Aorta (tissue), 5 donors: ENCODE measurements around the gene MRPL39. TPM values are rescaled to one million over a fixed set of nuclear protein-coding genes. Genes with fewer than 3 reads are reported as not detected.
A peak's percentile ranks its signal among the peaks of the same experiment; 100 is the strongest.

Experiments used
- ATAC-seq: fragments of 200-7000 bp; cut with Tn5 transposase; one replicate; pipeline ENCODE4 v1.9.1; 2022; ENCODE audit warnings: moderate library complexity; ENCODE audit not compliant: low FRiP score
- DNase-seq, 2 donors: peaks; one replicate each; pipeline ENCODE4 v3.0.0-alpha.2; 2020
- H3K27ac ChIP-seq, 2 donors: one replicate each; pipeline ENCODE4 v1.5.1; 2013; ENCODE audit warnings: low read length in 2 of 2, mild to moderate bottlenecking in 2 of 2, moderate library complexity in 2 of 2, control low read depth in 1 of 2, inconsistent platforms in 1 of 2, low read depth in 1 of 2
- H3K27me3 ChIP-seq, 2 donors: one replicate each; pipeline ENCODE4 v1.6.1; 2013; ENCODE audit warnings: control low read depth in 1 of 2, low read length in 1 of 2, mild to moderate bottlenecking in 1 of 2, moderate library complexity in 1 of 2; ENCODE audit not compliant: insufficient read depth in 2 of 2, control insufficient read depth in 1 of 2
- H3K36me3 ChIP-seq, 2 donors: one replicate each; pipeline ENCODE4 v1.6.1; 2013; ENCODE audit warnings: control low read depth in 1 of 2, low read length in 1 of 2, mild to moderate bottlenecking in 1 of 2; ENCODE audit not compliant: insufficient read depth in 2 of 2, control insufficient read depth in 1 of 2
- H3K4me1 ChIP-seq, 2 donors: one replicate each; pipeline ENCODE4 v1.6.1; 2013; ENCODE audit warnings: low read length in 2 of 2, control low read depth in 1 of 2, mild to moderate bottlenecking in 1 of 2, moderate library complexity in 1 of 2; ENCODE audit not compliant: insufficient read depth in 2 of 2, control insufficient read depth in 1 of 2
- H3K4me3 ChIP-seq, 2 donors: one replicate each; pipeline ENCODE4 v1.5.1; 2013; ENCODE audit warnings: low read length in 2 of 2, control low read depth in 1 of 2, mild to moderate bottlenecking in 1 of 2
- H3K9me3 ChIP-seq: one replicate; pipeline ENCODE4 v1.6.1; 2013; ENCODE audit warnings: mild to moderate bottlenecking, low read length; ENCODE audit not compliant: control insufficient read depth
- WGBS, 2 donors: extraction: QIAGEN DNeasy Blood & Tissue Kit; methylation state at CpG; one replicate each; pipeline ENCODE4 v1.1.7; 2013; 5-methylcytosine and 5-hydroxymethylcytosine counted together
- intact Hi-C, 2 donors: fragments of 100-400 bp; cut with DNase I; formaldehyde crosslinking; loops; one replicate each; pipeline versions ENCODE4 v1.14.2 to v1.15.0; 2022
- polyA plus RNA-seq, 2 donors: library from polyadenylated mRNA; stranded (reverse); fragments of 200-250 nt; gene quantifications; one replicate each; pipeline ENCODE4 v1.2.3, GENCODE V29; 2013
- total RNA-seq, 2 donors: library from RNA; stranded (reverse); fragmentation: NEBNext Ultra II Directional; extraction: Animal tissue kit (Norgen Biotek cat#: 25700); gene quantifications; one replicate each; pipeline ENCODE4 v1.2.1, GENCODE V29; 2021
- donor health status: healthy with polysubstance abuse.
- donor health status: Bipolar disorder and iron deficiency.
- donor health status: DM: no; HTN: no; CAD: no.
- donor health status: DM: no; HTN: no; CAD: no.
- donor health status: DM: yes; HTN: yes; CAD: no.

Gene MRPL39
- total and polyA plus RNA-seq, 4 donors, result 15.8 to 30.3 (median 18.2) TPM

DNA sequence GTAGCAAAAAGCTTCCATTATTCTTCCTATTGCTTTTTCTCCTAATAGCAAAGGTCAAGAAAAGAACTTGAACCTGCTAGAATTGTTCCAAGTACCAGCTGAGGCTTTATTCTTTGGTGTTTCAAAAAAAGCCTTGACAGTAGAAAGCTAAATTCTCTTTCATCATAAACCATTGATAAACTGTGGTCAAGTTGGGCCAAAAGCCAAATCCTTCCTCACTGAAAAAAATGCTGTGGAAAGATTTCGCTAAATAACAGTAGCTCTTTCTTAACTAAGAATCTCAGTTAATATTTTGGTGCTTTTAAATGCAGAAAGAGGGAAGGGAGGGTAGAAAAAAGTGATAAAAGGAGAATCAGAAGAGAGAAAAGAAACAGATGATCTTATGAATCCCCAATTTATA lies 17.8 kb upstream of the MRPL39 start:
- intact Hi-C loops, result no loop called here
- H3K27ac ChIP-seq, result no peak overlapping the region
- DNase-seq, result no peak
- H3K36me3 ChIP-seq, result no peaks in the 10 kb centered on the region
- WGBS, 2 donors, result 90 to 96% methylated on average over 1 of the region's 1 CpG
- no peaks in the 10 kb centered on the region for H3K27me3 ChIP-seq
- H3K4me3 ChIP-seq, result no peak overlapping the region
- H3K9me3 ChIP-seq, result no peaks in the 10 kb centered on the region
- no peak for ATAC-seq
- no peaks in the 10 kb centered on the region for H3K4me1 ChIP-seq

DNA sequence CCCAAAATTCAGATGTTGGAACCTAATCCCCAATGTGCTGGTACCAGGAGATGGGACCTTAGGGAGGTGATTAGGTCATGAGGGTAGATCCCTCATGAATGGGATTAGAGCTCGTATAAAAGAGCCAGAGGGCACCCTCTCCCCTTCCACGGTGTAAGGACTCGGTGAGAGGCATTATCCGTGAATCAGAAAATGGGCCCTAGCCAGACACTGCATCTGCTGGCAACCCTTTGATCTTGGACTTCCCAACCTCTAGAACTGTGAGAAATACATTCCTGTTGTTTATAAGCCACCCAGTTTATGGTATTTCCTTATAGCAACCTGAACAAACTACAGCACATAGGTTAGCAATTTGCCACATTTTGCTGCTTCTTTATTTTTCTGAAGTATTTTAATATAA lies 17.2 kb upstream of the MRPL39 start:
- intact Hi-C loops, result no loop called here
- WGBS, 2 donors, result 91% methylated on average over 4 of the region's 4 CpGs
- Histone ChIP-seq H3K27ac (no peak overlapping the region), H3K36me3 (no peaks in the 10 kb centered on the region), H3K27me3 (no peaks in the 10 kb centered on the region), H3K4me3 (no peak overlapping the region), H3K9me3 (no peaks in the 10 kb centered on the region), H3K4me1 (no peaks in the 10 kb centered on the region)
- DNase-seq, result no peak
- ATAC-seq, result no peak

- H3K4me1 ChIP-seq, result no peaks in the 10 kb centered on the region
- intact Hi-C loops, result no loop called here
- H3K27ac ChIP-seq, result no peak overlapping the region
- H3K36me3 ChIP-seq, result no peaks in the 10 kb centered on the region
- H3K27me3 ChIP-seq, result no peaks in the 10 kb centered on the region
- DNase-seq (no peak), ATAC-seq (no peak)
- no peak overlapping the region for H3K4me3 ChIP-seq
- H3K9me3 ChIP-seq, result no peaks in the 10 kb centered on the region
- WGBS, 2 donors, result 68 to 72% methylated on average over 2 of the region's 2 CpGs
Observed at GRCh38 chr21:25619198-25619597, 11.9 kb upstream of the MRPL39 start.

DNA sequence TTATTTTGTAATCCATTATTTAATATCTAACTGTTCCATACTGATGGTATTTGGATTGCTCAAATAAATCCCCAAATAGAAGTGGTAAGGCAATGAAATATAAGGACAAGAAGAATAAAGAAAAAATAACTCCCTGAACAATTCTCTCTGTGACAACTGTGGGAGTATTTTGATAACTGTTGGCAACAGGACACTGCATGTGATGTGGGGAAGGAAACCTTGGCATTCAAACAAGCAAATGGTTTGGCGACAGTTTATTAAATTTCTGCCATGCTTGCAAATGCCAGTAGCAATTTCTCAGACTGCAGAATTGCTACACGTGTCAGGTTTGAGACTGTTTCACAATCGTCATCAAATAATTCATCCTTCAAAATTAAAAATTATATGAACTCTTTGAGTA lies 8.6 kb upstream of the MRPL39 start:
- intact Hi-C loops, result no loop called here
- Histone ChIP-seq H3K27me3 (no peaks in the 10 kb centered on the region), H3K27ac (no peak overlapping the region), H3K4me1 (no peaks in the 10 kb centered on the region), H3K36me3 (no peaks in the 10 kb centered on the region), H3K4me3 (no peak overlapping the region), H3K9me3 (no peaks in the 10 kb centered on the region)
- DNase-seq (no peak), ATAC-seq (no peak)
- 21 to 24% methylated on average over 3 of the region's 3 CpGs for WGBS, 2 donors

DNA sequence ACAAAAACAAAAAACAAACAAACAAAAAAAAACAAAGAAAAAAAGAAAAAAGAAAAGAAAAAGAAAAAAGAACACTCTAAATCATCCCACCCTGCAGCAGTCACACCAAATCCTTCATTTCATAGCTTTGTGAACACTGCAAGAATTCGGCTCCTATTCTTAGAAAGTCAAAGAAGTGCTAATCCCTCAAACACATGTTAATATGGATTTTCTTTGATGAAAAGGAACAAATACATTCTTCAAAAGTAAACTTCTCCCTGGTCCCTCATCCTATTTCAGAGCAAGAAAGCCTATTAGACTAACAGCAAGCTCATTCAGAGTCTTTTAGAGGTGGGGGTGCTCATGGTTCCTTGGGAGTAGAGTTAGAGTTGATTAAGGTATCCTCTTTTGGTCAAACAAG lies 7.2 kb upstream of the MRPL39 start:
- H3K4me3 ChIP-seq, result no peak overlapping the region
- intact Hi-C loops, result no loop called here
- no peaks in the 10 kb centered on the region for H3K4me1 ChIP-seq
- H3K27me3 ChIP-seq, result no peaks in the 10 kb centered on the region
- DNase-seq (no peak), ATAC-seq (no peak)
- H3K36me3 ChIP-seq, result no peaks in the 10 kb centered on the region
- WGBS, 2 donors, result 86 to 90% methylated on average over 1 of the region's 1 CpG
- no peaks in the 10 kb centered on the region for H3K9me3 ChIP-seq
- no peak overlapping the region for H3K27ac ChIP-seq

DNA sequence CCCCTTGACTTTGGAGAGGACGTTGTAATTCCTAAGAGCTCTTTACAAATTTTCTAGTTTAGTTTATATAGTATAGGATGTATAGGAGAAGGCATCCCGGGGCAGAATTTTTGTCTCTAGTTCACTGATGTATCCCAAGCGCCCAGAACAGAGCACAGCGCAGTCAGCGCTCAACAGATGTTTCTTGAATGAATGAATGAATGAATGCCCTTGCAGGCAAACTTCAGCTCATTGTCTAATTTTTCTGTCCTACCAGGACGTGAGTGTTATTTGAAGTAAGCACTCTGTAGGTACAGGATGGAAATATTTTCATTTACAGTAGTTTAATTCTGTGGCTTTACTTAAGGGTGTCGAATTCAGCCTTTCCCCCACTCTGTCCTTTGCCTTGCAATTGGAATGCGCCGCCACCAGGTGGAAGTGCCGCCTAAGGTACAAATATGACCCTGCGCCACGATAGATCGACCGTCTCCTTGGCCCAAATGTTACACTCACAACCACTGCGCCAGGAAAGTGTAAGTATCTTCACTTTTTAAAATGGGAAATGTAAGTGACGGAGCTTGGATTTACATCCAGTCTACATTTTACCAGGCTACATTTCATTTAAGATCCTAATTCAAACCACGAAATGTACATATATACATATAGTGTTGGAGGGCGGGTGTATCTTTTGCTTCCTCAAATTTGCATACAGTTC lies 910 bp upstream of the MRPL39 start:
- H3K4me1 ChIP-seq, result peaks cover 0 to 4% of the 10 kb centered on the region in 2 donors
- intact Hi-C loops, result loop anchor here (2.0 kb wide), 2 partner anchors 101 to 103 kb away; no protein-coding TSS in a partner anchor
- WGBS, 2 donors, result 6% methylated on average over 18 of the region's 18 CpGs
- DNase-seq (peak; percentile 88 to 90), ATAC-seq (peak; percentile 96)
- H3K9me3 ChIP-seq, result no peaks in the 10 kb centered on the region
- peaks cover 0 to 2% of the 10 kb centered on the region in 2 donors for H3K36me3 ChIP-seq
- H3K27me3 ChIP-seq, result no peaks in the 10 kb centered on the region
- H3K4me3 ChIP-seq, result peak overlapping the region; percentile 88 to 90
- no peak overlapping the region for H3K27ac ChIP-seq

DNA sequence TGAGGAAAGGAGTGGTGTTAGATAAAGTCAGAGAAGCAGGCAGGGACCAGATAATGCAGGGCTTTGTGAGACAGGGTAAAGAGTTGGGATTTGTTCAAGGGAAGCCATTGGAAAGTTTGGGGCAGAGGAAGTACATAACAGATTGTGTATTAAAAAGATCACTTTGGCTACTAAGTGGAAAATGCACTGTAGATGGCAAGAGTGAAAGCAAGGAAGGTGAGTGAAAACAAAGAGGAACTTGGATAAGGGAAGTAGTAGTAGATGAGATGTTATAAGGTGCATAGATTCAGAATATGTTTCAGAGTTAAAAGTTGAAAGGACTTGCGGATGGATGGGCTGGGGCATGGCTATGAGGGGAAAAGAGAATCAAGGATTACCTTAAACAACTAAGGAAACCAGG lies 17.4 kb downstream of the MRPL39 start:
- no peak overlapping the region for H3K27ac ChIP-seq
- H3K4me1 ChIP-seq, result no peaks in the 10 kb centered on the region
- 92 to 96% methylated on average over 1 of the region's 1 CpG for WGBS, 2 donors
- no peaks in the 10 kb centered on the region for H3K27me3 ChIP-seq
- H3K9me3 ChIP-seq, result no peaks in the 10 kb centered on the region
- intact Hi-C loops, result no loop called here
- ATAC-seq (no peak), DNase-seq (no peak)
- H3K36me3 ChIP-seq, result peaks cover 0 to 2% of the 10 kb centered on the region in 2 donors
- no peak overlapping the region for H3K4me3 ChIP-seq

- ATAC-seq, result no peak
- H3K36me3 ChIP-seq, result peaks cover 0 to 2% of the 10 kb centered on the region in 2 donors
- intact Hi-C loops, result no loop called here
Observed at GRCh38 chr21:25586791-25587190, 20.5 kb downstream of the MRPL39 start.

DNA sequence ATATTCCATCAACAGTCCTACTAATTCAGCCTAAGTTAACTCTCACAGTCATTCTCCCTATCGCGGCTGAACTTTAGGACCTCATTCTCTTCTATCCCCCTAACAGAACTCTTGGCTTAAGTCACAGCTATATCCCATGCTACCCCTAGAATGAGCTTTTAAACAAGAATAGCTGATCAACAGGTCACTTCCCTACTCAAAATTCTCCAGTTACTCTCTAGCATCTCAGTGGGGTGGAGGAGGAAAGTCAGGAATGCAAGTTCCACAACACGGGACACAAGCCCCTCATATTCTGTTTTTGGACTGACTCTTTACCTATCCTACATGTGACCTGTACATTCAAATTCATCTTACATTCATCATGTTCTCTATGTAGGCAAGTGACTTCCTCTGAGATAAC lies 21.0 kb downstream of the MRPL39 start:
- ATAC-seq (no peak), DNase-seq (no peak)
- H3K36me3 ChIP-seq, result peaks cover 0 to 2% of the 10 kb centered on the region in 2 donors
- H3K4me3 ChIP-seq, result no peak overlapping the region
- no peaks in the 10 kb centered on the region for H3K4me1 ChIP-seq
- intact Hi-C loops, result no loop called here
- H3K27me3 ChIP-seq, result no peaks in the 10 kb centered on the region
- H3K9me3 ChIP-seq, result no peaks in the 10 kb centered on the region
- H3K27ac ChIP-seq, result no peak overlapping the region
- 83 to 87% methylated on average over 3 of the region's 3 CpGs for WGBS, 2 donors

More at GRCh38 chr21:25586791-25587190, 20.5 kb downstream of the MRPL39 start:
- H3K27ac ChIP-seq, result no peak overlapping the region
- H3K9me3 ChIP-seq, result no peaks in the 10 kb centered on the region
- H3K4me1 ChIP-seq, result no peaks in the 10 kb centered on the region
- no peak overlapping the region for H3K4me3 ChIP-seq
- WGBS, 2 donors, result 78 to 87% methylated on average over 2 of the region's 2 CpGs
- DNase-seq, result no peak
- no peaks in the 10 kb centered on the region for H3K27me3 ChIP-seq
